Spleen (tissue), 7 donors: ENCODE results near the gene MRPS14.

Experiments
- CTCF ChIP-seq, 11 experiments: fragments of 200-600 bp in 7 of 11; fragments of 450-650 bp in 4 of 11; sonication (generic) in 4 of 11; IDR thresholded peaks in 8 of 11; conservative IDR thresholded peaks in 3 of 11; 1 replicate in 7 of 11; 2 replicates in 4 of 11; pipeline versions ENCODE4 v1.4.0 to v1.8.0; 2016 to 2021; ENCODE audit warnings: antibody characterized with exemption in 11 of 11, inconsistent platforms in 4 of 11, mild to moderate bottlenecking in 1 of 11
- POLR2A ChIP-seq, 3 donors: fragments of 450-650 bp; IDR thresholded peaks; one replicate each; pipeline ENCODE4 v1.5.1; 2017; ENCODE audit warnings: antibody characterized with exemption in 3 of 3, mild to moderate bottlenecking in 1 of 3
- POLR2AphosphoS5 ChIP-seq, 3 donors: sonication (generic); formaldehyde crosslinking; IDR thresholded peaks; one replicate each; pipeline ENCODE4 v1.5.1; 2017; ENCODE audit warnings: antibody characterized with exemption in 3 of 3
- donor health status: DM: no; HTN: no; CAD: no; lungs with moderate emphysema.
- donor health status: DM: no; HTN: no; CAD: no.
- donor health status: DM: no; HTN: no; CAD: no.

- no peak for TF ChIP-seq CTCF (IDR thresholded peaks at IDR 0.05 in 8 of 11, conservative IDR thresholded peaks at IDR 0.05 in 3 of 11)
- no peak for TF ChIP-seq POLR2AphosphoS5 (IDR thresholded peaks at IDR 0.05)
- TF ChIP-seq POLR2A (IDR thresholded peaks at IDR 0.05), result no peak
Measured at GRCh38 chr1:175045519-175045918, 22.3 kb upstream of the MRPS14 start.
